WTC11 (cell line): ENCODE measurements around the gene JHY. TPM values are rescaled to one million over a fixed set of nuclear protein-coding genes. Genes with fewer than 3 reads are reported as not detected.

ENCODE experiments used
- ELF4 ChIP-seq: sonication (generic); formaldehyde crosslinking; IDR thresholded peaks from 2 replicates; pipeline ENCODE4 v1.8.1; 2022; ENCODE audit warnings: low read depth, mild to moderate bottlenecking, moderate library complexity, missing genetic modification reagents
- GABPB1 ChIP-seq: sonication (generic); formaldehyde crosslinking; IDR thresholded peaks from 2 replicates; pipeline ENCODE4 v1.8.1; 2023; ENCODE audit warnings: mild to moderate bottlenecking, missing genetic modification reagents
- total RNA-seq: library from RNA; stranded (reverse); gene quantifications from 3 replicates; pipeline ENCODE4 v1.2.3, GENCODE V29; 2021
- TF ChIP-seq, protein P1 (sequence below): fragments of 250-450 bp; sonication (Bioruptor Pico); IDR thresholded peaks from 2 replicates; pipeline ENCODE4 v1.9.0; 2021; ENCODE audit warnings: mild to moderate bottlenecking, borderline replicate concordance
- TF ChIP-seq, protein P2 (sequence below): sonication (generic); formaldehyde crosslinking; IDR thresholded peaks from 2 replicates; pipeline ENCODE4 v1.8.1; 2022; ENCODE audit warnings: mild to moderate bottlenecking, missing genetic modification reagents, moderate library complexity, borderline replicate concordance

Gene JHY
- total RNA-seq, 1 experiment from 2014 or later = 1.6 TPM

DNA sequence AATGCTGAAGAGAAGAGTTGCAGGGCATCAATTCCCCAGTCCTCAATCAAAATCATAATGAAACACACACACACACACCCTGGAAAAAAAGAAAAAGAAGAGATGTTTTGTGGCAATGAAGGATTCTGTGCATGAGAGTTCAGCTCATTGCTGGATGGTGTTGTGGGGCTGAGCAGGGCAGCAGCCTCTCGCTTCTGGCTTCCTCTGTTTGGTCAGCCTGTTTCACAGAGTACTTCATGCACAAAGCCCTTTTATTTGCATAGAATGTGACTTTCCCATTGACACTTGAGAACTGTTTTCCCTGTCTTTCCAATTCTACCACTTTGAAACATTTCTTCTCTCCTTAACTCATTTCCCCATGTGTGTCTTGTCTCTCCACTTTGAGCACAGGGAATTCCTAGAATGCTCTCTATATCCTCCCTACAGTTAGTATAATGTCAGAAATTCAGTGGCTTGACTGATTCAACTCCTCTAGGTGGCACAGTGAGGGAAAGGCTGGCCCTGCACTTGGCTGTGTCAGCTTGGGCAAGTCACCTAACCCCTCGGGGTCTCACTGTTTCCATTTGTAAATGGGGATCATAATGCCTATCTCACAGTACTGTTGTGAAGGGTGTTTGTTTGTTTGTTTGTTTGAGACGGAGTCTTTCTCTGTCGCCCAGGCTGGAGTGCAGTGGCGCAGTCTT lies 124.4 kb downstream of the JHY start (continued):
- TF ChIP-seq, protein P1, sequence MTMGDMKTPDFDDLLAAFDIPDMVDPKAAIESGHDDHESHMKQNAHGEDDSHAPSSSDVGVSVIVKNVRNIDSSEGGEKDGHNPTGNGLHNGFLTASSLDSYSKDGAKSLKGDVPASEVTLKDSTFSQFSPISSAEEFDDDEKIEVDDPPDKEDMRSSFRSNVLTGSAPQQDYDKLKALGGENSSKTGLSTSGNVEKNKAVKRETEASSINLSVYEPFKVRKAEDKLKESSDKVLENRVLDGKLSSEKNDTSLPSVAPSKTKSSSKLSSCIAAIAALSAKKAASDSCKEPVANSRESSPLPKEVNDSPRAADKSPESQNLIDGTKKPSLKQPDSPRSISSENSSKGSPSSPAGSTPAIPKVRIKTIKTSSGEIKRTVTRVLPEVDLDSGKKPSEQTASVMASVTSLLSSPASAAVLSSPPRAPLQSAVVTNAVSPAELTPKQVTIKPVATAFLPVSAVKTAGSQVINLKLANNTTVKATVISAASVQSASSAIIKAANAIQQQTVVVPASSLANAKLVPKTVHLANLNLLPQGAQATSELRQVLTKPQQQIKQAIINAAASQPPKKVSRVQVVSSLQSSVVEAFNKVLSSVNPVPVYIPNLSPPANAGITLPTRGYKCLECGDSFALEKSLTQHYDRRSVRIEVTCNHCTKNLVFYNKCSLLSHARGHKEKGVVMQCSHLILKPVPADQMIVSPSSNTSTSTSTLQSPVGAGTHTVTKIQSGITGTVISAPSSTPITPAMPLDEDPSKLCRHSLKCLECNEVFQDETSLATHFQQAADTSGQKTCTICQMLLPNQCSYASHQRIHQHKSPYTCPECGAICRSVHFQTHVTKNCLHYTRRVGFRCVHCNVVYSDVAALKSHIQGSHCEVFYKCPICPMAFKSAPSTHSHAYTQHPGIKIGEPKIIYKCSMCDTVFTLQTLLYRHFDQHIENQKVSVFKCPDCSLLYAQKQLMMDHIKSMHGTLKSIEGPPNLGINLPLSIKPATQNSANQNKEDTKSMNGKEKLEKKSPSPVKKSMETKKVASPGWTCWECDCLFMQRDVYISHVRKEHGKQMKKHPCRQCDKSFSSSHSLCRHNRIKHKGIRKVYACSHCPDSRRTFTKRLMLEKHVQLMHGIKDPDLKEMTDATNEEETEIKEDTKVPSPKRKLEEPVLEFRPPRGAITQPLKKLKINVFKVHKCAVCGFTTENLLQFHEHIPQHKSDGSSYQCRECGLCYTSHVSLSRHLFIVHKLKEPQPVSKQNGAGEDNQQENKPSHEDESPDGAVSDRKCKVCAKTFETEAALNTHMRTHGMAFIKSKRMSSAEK (CRISPR knock-in tag) = no peak
- TF ChIP-seq ELF4 (CRISPR knock-in tag) (no peak), GABPB1 (CRISPR knock-in tag) (no peak)
- TF ChIP-seq, protein P2, sequence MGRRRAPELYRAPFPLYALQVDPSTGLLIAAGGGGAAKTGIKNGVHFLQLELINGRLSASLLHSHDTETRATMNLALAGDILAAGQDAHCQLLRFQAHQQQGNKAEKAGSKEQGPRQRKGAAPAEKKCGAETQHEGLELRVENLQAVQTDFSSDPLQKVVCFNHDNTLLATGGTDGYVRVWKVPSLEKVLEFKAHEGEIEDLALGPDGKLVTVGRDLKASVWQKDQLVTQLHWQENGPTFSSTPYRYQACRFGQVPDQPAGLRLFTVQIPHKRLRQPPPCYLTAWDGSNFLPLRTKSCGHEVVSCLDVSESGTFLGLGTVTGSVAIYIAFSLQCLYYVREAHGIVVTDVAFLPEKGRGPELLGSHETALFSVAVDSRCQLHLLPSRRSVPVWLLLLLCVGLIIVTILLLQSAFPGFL (CRISPR knock-in tag) = no peak

Other genes with a start within 250 kb of the JHY start
- 18.9 to 22.6 TPM (median 21.1 TPM) in 3 replicates for gene UBASH3B, start 227.0 kb upstream of the JHY start, total RNA-seq
- not detected in 3 replicates for gene CRTAM, start 44.3 kb upstream of the JHY start, total RNA-seq
- not detected in 3 replicates for gene BSX, start 99.1 kb downstream of the JHY start, total RNA-seq
- 1,051 to 1,124 TPM (median 1,087 TPM) in 3 replicates for gene HSPA8, start 179.4 kb downstream of the JHY start, total RNA-seq